DMS79 (cell line): Measurements from ENCODE around the gene CAPNS1.
"Not testable (repeated sequence)": the region's sequence is repeated elsewhere in the genome, so short reads cannot be mapped to it uniquely, and the experiment has no call there.

Source experiments
- DNase-seq: peaks from one replicate; lab custom pipeline; 2025; lab: John Stamatoyannopoulos, UW

Gene CAPNS1

GRCh38 chr19:36114721-36115452 is 25.0 kb upstream of the CAPNS1 start, which contains the start of gene POLR2I:
POLR2I (minus strand) TSS chr19:36114875; CDS start chr19:36114856, 19 bp downstream.
- peak; percentile 99 for DNase-seq

GRCh38 chr19:36115453-36116343 is 24.2 kb upstream of the CAPNS1 start, which contains the start of gene TBCB:
TBCB (plus strand) TSS chr19:36115468; CDS start chr19:36115561, 93 bp downstream.
- DNase-seq, result no peak

GRCh38 chr19:36116344-36116637 is 23.6 kb upstream of the CAPNS1 start:
- no peak for DNase-seq

GRCh38 chr19:36120092-36120983 is 19.5 kb upstream of the CAPNS1 start:
- no peak for DNase-seq

- DNase-seq, result no peak
Observed at GRCh38 chr19:36120984-36121358, 18.9 kb upstream of the CAPNS1 start.

- no peak for DNase-seq
Observed at GRCh38 chr19:36121486-36122124, 18.3 kb upstream of the CAPNS1 start.

- no peak for DNase-seq
Observed at GRCh38 chr19:36125557-36125956, 14.3 kb upstream of the CAPNS1 start.

GRCh38 chr19:36128392-36128736 is 11.5 kb upstream of the CAPNS1 start:
- DNase-seq, result no peak

GRCh38 chr19:36131221-36131620 is 8.6 kb upstream of the CAPNS1 start:
- DNase-seq, result not testable (repeated sequence)

- DNase-seq, result not testable (repeated sequence)
Observed at GRCh38 chr19:36134867-36135266, 5.0 kb upstream of the CAPNS1 start.

GRCh38 chr19:36136964-36137686 is 2.7 kb upstream of the CAPNS1 start:
- peak; percentile 61 for DNase-seq

GRCh38 chr19:36139120-36139472 is 770 bp upstream of the CAPNS1 start:
- DNase-seq, result no peak

GRCh38 chr19:36140304-36141038 is 605 bp downstream of the CAPNS1 start:
- DNase-seq, result peak; percentile 34

- peak; percentile 34 for DNase-seq
Observed at GRCh38 chr19:36141039-36141927, 1.4 kb downstream of the CAPNS1 start.

- no peak for DNase-seq
Observed at GRCh38 chr19:36142046-36142445, 2.2 kb downstream of the CAPNS1 start.

- DNase-seq, result no peak
Observed at GRCh38 chr19:36142496-36142895, 2.6 kb downstream of the CAPNS1 start.

GRCh38 chr19:36144624-36145023 is 4.8 kb downstream of the CAPNS1 start:
- no peak for DNase-seq

GRCh38 chr19:36149673-36150406 is 10.0 kb downstream of the CAPNS1 start:
- DNase-seq, result no peak

- no peak for DNase-seq
Observed at GRCh38 chr19:36150586-36150985, 10.7 kb downstream of the CAPNS1 start.
